Measurements from ENCODE around the gene SH3GL1.
"Not testable (repeated sequence)": the region's sequence is repeated elsewhere in the genome, so short reads cannot be mapped to it uniquely, and the experiment has no call there.

The SH3GL1 gene

GRCh38 chr19:4342615-4343369 is 57.6 kb downstream of the SH3GL1 start:
- FAIRE-seq: peak; percentile 99

GRCh38 chr19:4342314-4342614 is 58.1 kb downstream of the SH3GL1 start:
- no peak for FAIRE-seq

- no peak for FAIRE-seq
Measured at GRCh38 chr19:4338441-4339355, 61.6 kb downstream of the SH3GL1 start, which contains the start of gene STAP2. STAP2 (minus strand) TSS chr19:4338827; CDS start chr19:4338753, 74 bp downstream.

- no peak for FAIRE-seq
Measured at GRCh38 chr19:4337906-4338440, 62.4 kb downstream of the SH3GL1 start.

GRCh38 chr19:4334929-4335570 is 65.3 kb downstream of the SH3GL1 start:
- FAIRE-seq: no peak

GRCh38 chr19:4329858-4330257 is 70.5 kb downstream of the SH3GL1 start:
- no peak for FAIRE-seq

GRCh38 chr19:4328991-4329681 is 71.2 kb downstream of the SH3GL1 start:
- not testable (repeated sequence) for FAIRE-seq

GRCh38 chr19:4328243-4328990 is 71.9 kb downstream of the SH3GL1 start:
- no peak for FAIRE-seq

GRCh38 chr19:4327877-4328242 is 72.5 kb downstream of the SH3GL1 start:
- FAIRE-seq: no peak

- no peak for FAIRE-seq
Measured at GRCh38 chr19:4327252-4327876, 73.0 kb downstream of the SH3GL1 start.

GRCh38 chr19:4326837-4327251 is 73.5 kb downstream of the SH3GL1 start:
- FAIRE-seq: no peak

GRCh38 chr19:4326215-4326836 is 74.0 kb downstream of the SH3GL1 start:
- FAIRE-seq: no peak

- FAIRE-seq: no peak
Measured at GRCh38 chr19:4324228-4324627, 76.1 kb downstream of the SH3GL1 start.

- no peak for FAIRE-seq
Measured at GRCh38 chr19:4323692-4324091, 76.7 kb downstream of the SH3GL1 start.

- FAIRE-seq: no peak
Measured at GRCh38 chr19:4322942-4323665, 77.2 kb downstream of the SH3GL1 start.

- FAIRE-seq: no peak
Measured at GRCh38 chr19:4320419-4320818, 79.9 kb downstream of the SH3GL1 start.

- no peak for FAIRE-seq
Measured at GRCh38 chr19:4319067-4319718, 81.2 kb downstream of the SH3GL1 start.

GRCh38 chr19:4318460-4318859 is 81.9 kb downstream of the SH3GL1 start:
- no peak for FAIRE-seq

- FAIRE-seq: no peak
Measured at GRCh38 chr19:4316956-4317355, 83.4 kb downstream of the SH3GL1 start.
